Liver (tissue), 9 donors: ENCODE results near the gene GTF2IRD1. TPM values are rescaled to one million over a fixed set of nuclear protein-coding genes. Genes with fewer than 3 reads are reported as not detected.
"Not testable (repeated sequence)": the region's sequence is repeated elsewhere in the genome, so short reads cannot be mapped to it uniquely, and the experiment has no call there.

Source experiments
- DNase-seq: peaks from one replicate; pipeline ENCODE4 v3.0.0-alpha.2; 2017; ENCODE audit warnings: low spot score
- H3K27ac ChIP-seq, 2 donors: one replicate each; pipeline ENCODE4 v1.7.0; 2013; ENCODE audit warnings: inconsistent platforms in 2 of 2, low read length in 2 of 2, control low read depth in 1 of 2, low read depth in 1 of 2, mild to moderate bottlenecking in 1 of 2
- H3K27me3 ChIP-seq, 4 donors: one replicate each; pipeline versions ENCODE4 v1.6.1 to v1.7.0; 2013; ENCODE audit warnings: low read length in 3 of 4, inconsistent platforms in 1 of 4, mild to moderate bottlenecking in 1 of 4, moderate library complexity in 1 of 4; ENCODE audit not compliant: control insufficient read depth in 4 of 4, insufficient read depth in 4 of 4
- H3K36me3 ChIP-seq, 4 donors: one replicate each; pipeline versions ENCODE4 v1.6.1 to v1.7.0; 2013; ENCODE audit warnings: low read length in 3 of 4, mild to moderate bottlenecking in 3 of 4, low read depth in 1 of 4, moderate library complexity in 1 of 4; ENCODE audit not compliant: control insufficient read depth in 4 of 4, insufficient read depth in 3 of 4
- H3K4me1 ChIP-seq, 4 donors: one replicate each; pipeline versions ENCODE4 v1.6.1 to v1.7.0; 2013; ENCODE audit warnings: low read length in 3 of 4, mild to moderate bottlenecking in 3 of 4, moderate library complexity in 1 of 4; ENCODE audit not compliant: control insufficient read depth in 4 of 4, insufficient read depth in 4 of 4
- H3K4me3 ChIP-seq, 3 donors: one replicate each; pipeline versions ENCODE4 v1.6.1 to v1.7.0; 2013; ENCODE audit warnings: low read length in 3 of 3, control low read depth in 1 of 3, low read depth in 1 of 3, mild to moderate bottlenecking in 1 of 3
- H3K9ac ChIP-seq, 2 donors: one replicate each; pipeline ENCODE4 v1.7.0; 2013; ENCODE audit warnings: low read length in 2 of 2, mild to moderate bottlenecking in 2 of 2, moderate library complexity in 2 of 2, control low read depth in 1 of 2, low read depth in 1 of 2
- H3K9me3 ChIP-seq, 4 donors: one replicate each; pipeline versions ENCODE4 v1.6.1 to v1.7.0; 2013; ENCODE audit warnings: low read length in 3 of 4; ENCODE audit not compliant: control insufficient read depth in 4 of 4
- EGR1 ChIP-seq, 2 donors: IDR thresholded peaks; 2 replicates each; pipeline ENCODE4 v1.6.1; 2016 to 2018; ENCODE audit warnings: antibody characterized with exemption in 2 of 2, low read depth in 2 of 2
- FOXA1 ChIP-seq: IDR thresholded peaks from 2 replicates; pipeline ENCODE4 v1.6.1; 2016; ENCODE audit warnings: antibody characterized with exemption
- GABPA ChIP-seq, 2 donors: IDR thresholded peaks in 1 of 2; conservative IDR thresholded peaks in 1 of 2; 2 replicates each; pipeline ENCODE4 v1.6.1; 2016; ENCODE audit warnings: antibody characterized with exemption in 2 of 2, mild to moderate bottlenecking in 1 of 2, moderate library complexity in 1 of 2
- NR2F2 ChIP-seq: IDR thresholded peaks from 2 replicates; pipeline ENCODE4 v1.6.1; 2016; ENCODE audit warnings: antibody characterized with exemption
- RXRA ChIP-seq, 2 donors: IDR thresholded peaks; 2 replicates each; pipeline ENCODE4 v1.6.1; 2017 to 2018; ENCODE audit warnings: antibody characterized with exemption in 2 of 2, mild to moderate bottlenecking in 1 of 2
- SP1 ChIP-seq: IDR thresholded peaks from 2 replicates; pipeline ENCODE4 v1.6.1; 2018; ENCODE audit warnings: antibody characterized with exemption, mild to moderate bottlenecking
- TAF1 ChIP-seq: conservative IDR thresholded peaks from 2 replicates; pipeline ENCODE4 v1.6.1; 2016; ENCODE audit warnings: antibody characterized with exemption, mild to moderate bottlenecking
- YY1 ChIP-seq: IDR thresholded peaks from 2 replicates; pipeline ENCODE4 v1.6.1; 2016; ENCODE audit warnings: antibody characterized with exemption, mild to moderate bottlenecking
- WGBS: extraction: QIAGEN DNeasy Blood & Tissue Kit; methylation state at CpG from one replicate; pipeline ENCODE4 v1.1.7; 2013; 5-methylcytosine and 5-hydroxymethylcytosine counted together
- polyA plus RNA-seq, 2 donors: library from polyadenylated mRNA; stranded (reverse) in 1 of 2; unstranded in 1 of 2; fragments of 200-250 nt in 1 of 2; fragments of >200 nt in 1 of 2; fragmentation: Nextera tagmentation in 1 of 2; extraction: Ambion mirVana in 1 of 2; gene quantifications; one replicate each; pipeline versions ENCODE4 v1.2.1 to v1.2.3, GENCODE V29; 2013 to 2015
- total RNA-seq, 2 donors: library from RNA; depleted of rRNA; stranded (reverse); fragments of >200 nt; gene quantifications; one replicate each; pipeline ENCODE4 v1.2.3, GENCODE V29; 2014
- TF ChIP-seq, protein P1 (sequence below): IDR thresholded peaks from 2 replicates; pipeline ENCODE4 v1.6.1; 2016; ENCODE audit warnings: antibody characterized with exemption
- TF ChIP-seq, protein P2 (sequence below): IDR thresholded peaks from 2 replicates; pipeline ENCODE4 v1.6.1; 2016; ENCODE audit warnings: antibody characterized with exemption, mild to moderate bottlenecking
- TF ChIP-seq, protein P3 (sequence below): IDR thresholded peaks from 2 replicates; pipeline ENCODE4 v1.6.1; 2016; ENCODE audit warnings: antibody characterized with exemption
- TF ChIP-seq, protein P4 (sequence below): IDR thresholded peaks from 2 replicates; pipeline ENCODE4 v1.6.1; 2016; ENCODE audit warnings: antibody characterized with exemption
- donor health status: healthy.
- donor health status: healthy.
- donor health status: healthy.
- donor health status: healthy.
- donor health status: healthy.

GTF2IRD1 gene
- total and polyA plus RNA-seq, 4 donors, result 2.0 to 7.4 (median 3.3) TPM

DNA sequence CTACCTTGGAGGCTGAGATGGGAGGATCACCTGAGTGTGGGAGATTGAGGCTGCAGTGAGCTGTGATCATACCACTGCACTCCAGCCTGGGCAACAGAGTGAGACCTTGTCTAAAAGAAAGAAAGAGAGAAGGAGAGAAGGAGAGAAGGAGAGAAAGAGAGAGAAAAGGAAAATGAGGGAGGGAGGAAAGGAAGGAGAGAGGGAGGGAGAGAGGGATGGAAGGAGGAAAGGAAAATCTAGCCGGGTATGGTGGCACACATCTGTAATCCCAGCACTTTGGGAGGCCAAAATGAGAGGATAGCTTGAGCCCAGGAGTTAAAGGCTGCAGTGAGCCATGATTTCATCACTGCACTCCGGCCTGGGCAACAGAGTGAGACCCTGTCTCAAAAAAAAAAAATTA, 42.9 kb upstream of the GTF2IRD1 start:
- no peak overlapping the region for H3K27ac ChIP-seq
- no peaks in the 10 kb centered on the region for H3K9me3 ChIP-seq
- TF ChIP-seq RXRA (IDR thresholded peaks at IDR 0.05) (no peak), SP1 (no peak), YY1 (no peak), NR2F2 (no peak)
- WGBS, result 78% methylated on average over 2 of the region's 2 CpGs
- H3K27me3 ChIP-seq, result no peaks in the 10 kb centered on the region
- no peaks in the 10 kb centered on the region for H3K4me1 ChIP-seq
- no peak for DNase-seq
- H3K36me3 ChIP-seq, result no peaks in the 10 kb centered on the region
- H3K4me3 ChIP-seq, result no peak overlapping the region
- H3K9ac ChIP-seq, result no peak overlapping the region

DNA sequence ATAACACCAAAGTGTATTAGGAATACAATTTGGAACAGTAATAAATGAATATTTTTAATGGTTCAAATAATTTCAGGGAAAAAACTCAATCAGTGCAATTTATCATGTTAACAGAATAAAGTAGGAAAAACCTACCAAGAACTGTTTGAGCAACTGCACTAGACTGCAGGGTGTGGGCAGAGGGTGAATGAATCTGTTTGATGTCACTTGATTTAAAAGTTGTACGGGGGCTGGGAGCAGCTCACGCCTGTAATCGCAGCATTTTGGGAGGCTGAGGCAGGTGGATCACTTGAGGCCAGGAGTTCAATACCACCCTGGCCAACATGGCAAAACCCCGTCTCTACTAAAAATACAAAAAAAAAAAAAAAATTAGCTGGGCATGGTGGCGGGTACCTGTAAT, 42.1 kb upstream of the GTF2IRD1 start:
- not testable (repeated sequence) for DNase-seq

DNA sequence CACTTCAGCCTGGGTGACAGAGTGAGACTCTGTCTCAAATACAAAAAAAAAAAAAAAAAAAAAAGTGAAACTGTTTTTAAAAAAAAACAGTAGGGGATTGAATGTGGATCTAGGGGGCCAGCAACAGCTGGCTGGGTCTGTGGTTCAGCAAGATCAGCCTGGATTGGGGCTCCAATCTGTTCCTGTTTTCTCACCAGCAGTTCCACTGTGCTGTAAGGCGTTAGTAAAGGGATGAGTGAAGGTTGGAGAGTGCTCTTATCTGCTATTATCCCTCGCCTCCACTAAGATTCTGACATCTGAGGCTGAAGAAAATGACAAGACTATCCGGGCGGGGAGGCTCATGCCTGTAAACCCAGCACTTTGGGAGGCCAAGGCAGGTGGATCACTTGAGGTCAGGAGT, 41.6 kb upstream of the GTF2IRD1 start:
- Histone ChIP-seq H3K4me1 (no peaks in the 10 kb centered on the region), H3K36me3 (no peaks in the 10 kb centered on the region), H3K27me3 (no peaks in the 10 kb centered on the region), H3K9ac (no peak overlapping the region), H3K4me3 (no peak overlapping the region), H3K9me3 (no peaks in the 10 kb centered on the region), H3K27ac (no peak overlapping the region)
- 71% methylated on average over 4 of the region's 4 CpGs for WGBS
- TF ChIP-seq RXRA (IDR thresholded peaks at IDR 0.05), result no peak
- no peak for TF ChIP-seq EGR1 (IDR thresholded peaks at IDR 0.05; ENCODE audit: low read depth in 2 of 2)
- no peak for TF ChIP-seq YY1
- TF ChIP-seq, protein P1, sequence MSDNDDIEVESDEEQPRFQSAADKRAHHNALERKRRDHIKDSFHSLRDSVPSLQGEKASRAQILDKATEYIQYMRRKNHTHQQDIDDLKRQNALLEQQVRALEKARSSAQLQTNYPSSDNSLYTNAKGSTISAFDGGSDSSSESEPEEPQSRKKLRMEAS, result no peak
- TF ChIP-seq FOXA1, result no peak
- no peak for TF ChIP-seq TAF1
- no peak for TF ChIP-seq GABPA (IDR thresholded peaks at IDR 0.05 in 1 of 2, conservative IDR thresholded peaks at IDR 0.05 in 1 of 2)
- TF ChIP-seq, protein P2, sequence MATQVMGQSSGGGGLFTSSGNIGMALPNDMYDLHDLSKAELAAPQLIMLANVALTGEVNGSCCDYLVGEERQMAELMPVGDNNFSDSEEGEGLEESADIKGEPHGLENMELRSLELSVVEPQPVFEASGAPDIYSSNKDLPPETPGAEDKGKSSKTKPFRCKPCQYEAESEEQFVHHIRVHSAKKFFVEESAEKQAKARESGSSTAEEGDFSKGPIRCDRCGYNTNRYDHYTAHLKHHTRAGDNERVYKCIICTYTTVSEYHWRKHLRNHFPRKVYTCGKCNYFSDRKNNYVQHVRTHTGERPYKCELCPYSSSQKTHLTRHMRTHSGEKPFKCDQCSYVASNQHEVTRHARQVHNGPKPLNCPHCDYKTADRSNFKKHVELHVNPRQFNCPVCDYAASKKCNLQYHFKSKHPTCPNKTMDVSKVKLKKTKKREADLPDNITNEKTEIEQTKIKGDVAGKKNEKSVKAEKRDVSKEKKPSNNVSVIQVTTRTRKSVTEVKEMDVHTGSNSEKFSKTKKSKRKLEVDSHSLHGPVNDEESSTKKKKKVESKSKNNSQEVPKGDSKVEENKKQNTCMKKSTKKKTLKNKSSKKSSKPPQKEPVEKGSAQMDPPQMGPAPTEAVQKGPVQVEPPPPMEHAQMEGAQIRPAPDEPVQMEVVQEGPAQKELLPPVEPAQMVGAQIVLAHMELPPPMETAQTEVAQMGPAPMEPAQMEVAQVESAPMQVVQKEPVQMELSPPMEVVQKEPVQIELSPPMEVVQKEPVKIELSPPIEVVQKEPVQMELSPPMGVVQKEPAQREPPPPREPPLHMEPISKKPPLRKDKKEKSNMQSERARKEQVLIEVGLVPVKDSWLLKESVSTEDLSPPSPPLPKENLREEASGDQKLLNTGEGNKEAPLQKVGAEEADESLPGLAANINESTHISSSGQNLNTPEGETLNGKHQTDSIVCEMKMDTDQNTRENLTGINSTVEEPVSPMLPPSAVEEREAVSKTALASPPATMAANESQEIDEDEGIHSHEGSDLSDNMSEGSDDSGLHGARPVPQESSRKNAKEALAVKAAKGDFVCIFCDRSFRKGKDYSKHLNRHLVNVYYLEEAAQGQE, result no peak
- TF ChIP-seq, protein P3, sequence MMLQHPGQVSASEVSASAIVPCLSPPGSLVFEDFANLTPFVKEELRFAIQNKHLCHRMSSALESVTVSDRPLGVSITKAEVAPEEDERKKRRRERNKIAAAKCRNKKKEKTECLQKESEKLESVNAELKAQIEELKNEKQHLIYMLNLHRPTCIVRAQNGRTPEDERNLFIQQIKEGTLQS, result no peak
- TF ChIP-seq, protein P4, sequence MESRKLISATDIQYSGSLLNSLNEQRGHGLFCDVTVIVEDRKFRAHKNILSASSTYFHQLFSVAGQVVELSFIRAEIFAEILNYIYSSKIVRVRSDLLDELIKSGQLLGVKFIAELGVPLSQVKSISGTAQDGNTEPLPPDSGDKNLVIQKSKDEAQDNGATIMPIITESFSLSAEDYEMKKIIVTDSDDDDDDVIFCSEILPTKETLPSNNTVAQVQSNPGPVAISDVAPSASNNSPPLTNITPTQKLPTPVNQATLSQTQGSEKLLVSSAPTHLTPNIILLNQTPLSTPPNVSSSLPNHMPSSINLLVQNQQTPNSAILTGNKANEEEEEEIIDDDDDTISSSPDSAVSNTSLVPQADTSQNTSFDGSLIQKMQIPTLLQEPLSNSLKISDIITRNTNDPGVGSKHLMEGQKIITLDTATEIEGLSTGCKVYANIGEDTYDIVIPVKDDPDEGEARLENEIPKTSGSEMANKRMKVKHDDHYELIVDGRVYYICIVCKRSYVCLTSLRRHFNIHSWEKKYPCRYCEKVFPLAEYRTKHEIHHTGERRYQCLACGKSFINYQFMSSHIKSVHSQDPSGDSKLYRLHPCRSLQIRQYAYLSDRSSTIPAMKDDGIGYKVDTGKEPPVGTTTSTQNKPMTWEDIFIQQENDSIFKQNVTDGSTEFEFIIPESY, result no peak
- DNase-seq, result no peak

More for the DNA sequence above, 42.1 kb upstream of the GTF2IRD1 start:
- not testable (repeated sequence) for H3K27me3 ChIP-seq, H3K27ac ChIP-seq, H3K4me1 ChIP-seq, H3K9me3 ChIP-seq, H3K36me3 ChIP-seq, H3K4me3 ChIP-seq, H3K9ac ChIP-seq
- 83% methylated on average over 5 of the region's 5 CpGs for WGBS
